Liver (tissue), 9 donors: Measurements from ENCODE around the gene ACSS1. TPM values are rescaled to one million over a fixed set of nuclear protein-coding genes. Genes with fewer than 3 reads are reported as not detected.

ENCODE experiments used
- DNase-seq: peaks from one replicate; pipeline ENCODE4 v3.0.0-alpha.2; 2017; ENCODE audit warnings: low spot score
- H3K27ac ChIP-seq, 2 donors: one replicate each; pipeline ENCODE4 v1.7.0; 2013; ENCODE audit warnings: inconsistent platforms in 2 of 2, low read length in 2 of 2, control low read depth in 1 of 2, low read depth in 1 of 2, mild to moderate bottlenecking in 1 of 2
- H3K27me3 ChIP-seq, 4 donors: one replicate each; pipeline versions ENCODE4 v1.6.1 to v1.7.0; 2013; ENCODE audit warnings: low read length in 3 of 4, inconsistent platforms in 1 of 4, mild to moderate bottlenecking in 1 of 4, moderate library complexity in 1 of 4; ENCODE audit not compliant: control insufficient read depth in 4 of 4, insufficient read depth in 4 of 4
- H3K36me3 ChIP-seq, 4 donors: one replicate each; pipeline versions ENCODE4 v1.6.1 to v1.7.0; 2013; ENCODE audit warnings: low read length in 3 of 4, mild to moderate bottlenecking in 3 of 4, low read depth in 1 of 4, moderate library complexity in 1 of 4; ENCODE audit not compliant: control insufficient read depth in 4 of 4, insufficient read depth in 3 of 4
- H3K4me1 ChIP-seq, 4 donors: one replicate each; pipeline versions ENCODE4 v1.6.1 to v1.7.0; 2013; ENCODE audit warnings: low read length in 3 of 4, mild to moderate bottlenecking in 3 of 4, moderate library complexity in 1 of 4; ENCODE audit not compliant: control insufficient read depth in 4 of 4, insufficient read depth in 4 of 4
- H3K4me3 ChIP-seq, 3 donors: one replicate each; pipeline versions ENCODE4 v1.6.1 to v1.7.0; 2013; ENCODE audit warnings: low read length in 3 of 3, control low read depth in 1 of 3, low read depth in 1 of 3, mild to moderate bottlenecking in 1 of 3
- H3K9ac ChIP-seq, 2 donors: one replicate each; pipeline ENCODE4 v1.7.0; 2013; ENCODE audit warnings: low read length in 2 of 2, mild to moderate bottlenecking in 2 of 2, moderate library complexity in 2 of 2, control low read depth in 1 of 2, low read depth in 1 of 2
- H3K9me3 ChIP-seq, 4 donors: one replicate each; pipeline versions ENCODE4 v1.6.1 to v1.7.0; 2013; ENCODE audit warnings: low read length in 3 of 4; ENCODE audit not compliant: control insufficient read depth in 4 of 4
- EGR1 ChIP-seq, 2 donors: IDR thresholded peaks; 2 replicates each; pipeline ENCODE4 v1.6.1; 2016 to 2018; ENCODE audit warnings: antibody characterized with exemption in 2 of 2, low read depth in 2 of 2
- FOXA1 ChIP-seq: IDR thresholded peaks from 2 replicates; pipeline ENCODE4 v1.6.1; 2016; ENCODE audit warnings: antibody characterized with exemption
- FOXA2 ChIP-seq: IDR thresholded peaks from 2 replicates; pipeline ENCODE4 v1.6.1; 2016; ENCODE audit warnings: antibody characterized with exemption
- GABPA ChIP-seq, 2 donors: IDR thresholded peaks in 1 of 2; conservative IDR thresholded peaks in 1 of 2; 2 replicates each; pipeline ENCODE4 v1.6.1; 2016; ENCODE audit warnings: antibody characterized with exemption in 2 of 2, mild to moderate bottlenecking in 1 of 2, moderate library complexity in 1 of 2
- HNF4A ChIP-seq, 2 donors: conservative IDR thresholded peaks; 2 replicates each; pipeline ENCODE4 v1.6.1; 2016; ENCODE audit warnings: antibody characterized with exemption in 2 of 2, mild to moderate bottlenecking in 2 of 2
- JUND ChIP-seq, 2 donors: IDR thresholded peaks; 2 replicates each; pipeline ENCODE4 v1.6.1; 2016; ENCODE audit warnings: antibody characterized with exemption in 2 of 2
- MAX ChIP-seq: IDR thresholded peaks from 2 replicates; pipeline ENCODE4 v1.6.1; 2016; ENCODE audit warnings: antibody characterized with exemption
- NR2F2 ChIP-seq: IDR thresholded peaks from 2 replicates; pipeline ENCODE4 v1.6.1; 2016; ENCODE audit warnings: antibody characterized with exemption
- RAD21 ChIP-seq, 2 donors: IDR thresholded peaks; 2 replicates each; pipeline ENCODE4 v1.6.1; 2016; ENCODE audit warnings: antibody characterized with exemption in 2 of 2, mild to moderate bottlenecking in 2 of 2
- RXRA ChIP-seq, 2 donors: IDR thresholded peaks; 2 replicates each; pipeline ENCODE4 v1.6.1; 2017 to 2018; ENCODE audit warnings: antibody characterized with exemption in 2 of 2, mild to moderate bottlenecking in 1 of 2
- SP1 ChIP-seq: IDR thresholded peaks from 2 replicates; pipeline ENCODE4 v1.6.1; 2018; ENCODE audit warnings: antibody characterized with exemption, mild to moderate bottlenecking
- TAF1 ChIP-seq: conservative IDR thresholded peaks from 2 replicates; pipeline ENCODE4 v1.6.1; 2016; ENCODE audit warnings: antibody characterized with exemption, mild to moderate bottlenecking
- WGBS: extraction: QIAGEN DNeasy Blood & Tissue Kit; methylation state at CpG from one replicate; pipeline ENCODE4 v1.1.7; 2013; 5-methylcytosine and 5-hydroxymethylcytosine counted together
- polyA plus RNA-seq, 2 donors: library from polyadenylated mRNA; stranded (reverse) in 1 of 2; unstranded in 1 of 2; fragments of 200-250 nt in 1 of 2; fragments of >200 nt in 1 of 2; fragmentation: Nextera tagmentation in 1 of 2; extraction: Ambion mirVana in 1 of 2; gene quantifications; one replicate each; pipeline versions ENCODE4 v1.2.1 to v1.2.3, GENCODE V29; 2013 to 2015
- total RNA-seq, 2 donors: library from RNA; depleted of rRNA; stranded (reverse); fragments of >200 nt; gene quantifications; one replicate each; pipeline ENCODE4 v1.2.3, GENCODE V29; 2014
- TF ChIP-seq, protein P1 (sequence below): IDR thresholded peaks from 2 replicates; pipeline ENCODE4 v1.6.1; 2016; ENCODE audit warnings: antibody characterized with exemption
- TF ChIP-seq, protein P2 (sequence below): IDR thresholded peaks from 2 replicates; pipeline ENCODE4 v1.6.1; 2016; ENCODE audit warnings: antibody characterized with exemption
- TF ChIP-seq, protein P3 (sequence below): fragments of 150-350 bp; IDR thresholded peaks from 2 replicates; pipeline ENCODE4 v1.5.1; 2017; ENCODE audit warnings: improper control_type of control experiment, low read depth, low read length; ENCODE audit not compliant: missing input control
- donor health status: healthy.
- donor health status: healthy.
- donor health status: healthy.
- donor health status: healthy.
- donor health status: healthy.

Gene ACSS1
- total and polyA plus RNA-seq, 4 donors = 5.3 to 87.5 (median 22.1) TPM

DNA sequence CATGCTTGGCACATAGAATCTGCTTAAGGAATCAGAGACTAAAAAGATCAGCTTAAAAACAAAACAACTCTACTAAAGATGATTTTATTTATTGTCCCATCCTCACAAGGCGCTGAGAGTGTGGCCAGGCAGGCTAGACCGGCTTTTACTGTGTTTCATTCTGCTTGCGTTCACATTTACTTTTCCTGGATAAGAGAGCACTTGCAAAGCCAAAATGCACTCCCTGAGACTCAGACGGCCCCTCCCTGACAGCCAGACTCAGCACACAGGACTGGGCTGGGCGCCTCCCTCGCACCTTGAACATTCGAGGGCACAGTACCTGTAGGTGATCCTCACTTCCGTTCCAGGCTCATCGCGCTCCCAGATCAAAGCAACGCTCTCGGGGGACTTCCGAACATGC lies 10.2 kb downstream of the ACSS1 start:
- no peaks in the 10 kb centered on the region for H3K27me3 ChIP-seq
- TF ChIP-seq, protein P1, sequence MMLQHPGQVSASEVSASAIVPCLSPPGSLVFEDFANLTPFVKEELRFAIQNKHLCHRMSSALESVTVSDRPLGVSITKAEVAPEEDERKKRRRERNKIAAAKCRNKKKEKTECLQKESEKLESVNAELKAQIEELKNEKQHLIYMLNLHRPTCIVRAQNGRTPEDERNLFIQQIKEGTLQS = no peak
- TF ChIP-seq MAX (no peak), EGR1 (IDR thresholded peaks at IDR 0.05; ENCODE audit: low read depth in 2 of 2) (no peak), FOXA1 (no peak), FOXA2 (no peak), RXRA (IDR thresholded peaks at IDR 0.05) (no peak), JUND (IDR thresholded peaks at IDR 0.05) (no peak)
- H3K4me1 ChIP-seq = peaks cover 22 to 60% (median 44%) of the 10 kb centered on the region in 4 donors
- DNase-seq = no peak
- H3K27ac ChIP-seq = no peak overlapping the region
- no peaks in the 10 kb centered on the region for H3K36me3 ChIP-seq
- no peak overlapping the region for H3K4me3 ChIP-seq
- H3K9me3 ChIP-seq = no peaks in the 10 kb centered on the region
- H3K9ac ChIP-seq = no peak overlapping the region
- 92% methylated on average over 13 of the region's 13 CpGs for WGBS

- peaks cover 23 to 63% (median 49%) of the 10 kb centered on the region in 4 donors for H3K4me1 ChIP-seq
- H3K9ac ChIP-seq = no peak overlapping the region
- H3K27me3 ChIP-seq = no peaks in the 10 kb centered on the region
- TF ChIP-seq, protein P1 = no peak
- TF ChIP-seq HNF4A (conservative IDR thresholded peaks at IDR 0.05) = peak in 1 of 2 donors; percentile 50
- TF ChIP-seq RXRA (IDR thresholded peaks at IDR 0.05) = peak in 1 of 2 donors; percentile 37
- TF ChIP-seq MAX = no peak
- no peak for TF ChIP-seq JUND (IDR thresholded peaks at IDR 0.05)
- H3K9me3 ChIP-seq = no peaks in the 10 kb centered on the region
- DNase-seq = no peak
- H3K27ac ChIP-seq = no peak overlapping the region
- 84% methylated on average over 21 of the region's 21 CpGs for WGBS
- H3K4me3 ChIP-seq = no peak overlapping the region
- H3K36me3 ChIP-seq = no peaks in the 10 kb centered on the region
Observed at GRCh38 chr20:25046736-25047666, 10.9 kb downstream of the ACSS1 start.

- Histone ChIP-seq H3K27me3 (no peaks in the 10 kb centered on the region), H3K27ac (peak overlapping the region; percentile 34 to 68), H3K4me3 (no peak overlapping the region), H3K9me3 (no peaks in the 10 kb centered on the region), H3K4me1 (peaks cover 23 to 64% (median 54%) of the 10 kb centered on the region in 4 donors), H3K9ac (no peak overlapping the region), H3K36me3 (no peaks in the 10 kb centered on the region)
- WGBS = 35% methylated on average over 14 of the region's 14 CpGs
- no peak for DNase-seq
- TF ChIP-seq MAX (no peak), JUND (IDR thresholded peaks at IDR 0.05) (peak in 1 of 2 donors; percentile 51), TAF1 (peak; percentile 19), RAD21 (IDR thresholded peaks at IDR 0.05) (peak; percentile 20 to 57), FOXA1 (peak; percentile 64), GABPA (IDR thresholded peaks at IDR 0.05 in 1 of 2, conservative IDR thresholded peaks at IDR 0.05 in 1 of 2) (peak in 1 of 2 donors; percentile 21), FOXA2 (peak; percentile 26), RXRA (IDR thresholded peaks at IDR 0.05) (peak; percentile 96), NR2F2 (no peak), EGR1 (IDR thresholded peaks at IDR 0.05; ENCODE audit: low read depth in 2 of 2) (peak in 1 of 2 donors; percentile 47), SP1 (peak; percentile 90)
- TF ChIP-seq, protein P2, sequence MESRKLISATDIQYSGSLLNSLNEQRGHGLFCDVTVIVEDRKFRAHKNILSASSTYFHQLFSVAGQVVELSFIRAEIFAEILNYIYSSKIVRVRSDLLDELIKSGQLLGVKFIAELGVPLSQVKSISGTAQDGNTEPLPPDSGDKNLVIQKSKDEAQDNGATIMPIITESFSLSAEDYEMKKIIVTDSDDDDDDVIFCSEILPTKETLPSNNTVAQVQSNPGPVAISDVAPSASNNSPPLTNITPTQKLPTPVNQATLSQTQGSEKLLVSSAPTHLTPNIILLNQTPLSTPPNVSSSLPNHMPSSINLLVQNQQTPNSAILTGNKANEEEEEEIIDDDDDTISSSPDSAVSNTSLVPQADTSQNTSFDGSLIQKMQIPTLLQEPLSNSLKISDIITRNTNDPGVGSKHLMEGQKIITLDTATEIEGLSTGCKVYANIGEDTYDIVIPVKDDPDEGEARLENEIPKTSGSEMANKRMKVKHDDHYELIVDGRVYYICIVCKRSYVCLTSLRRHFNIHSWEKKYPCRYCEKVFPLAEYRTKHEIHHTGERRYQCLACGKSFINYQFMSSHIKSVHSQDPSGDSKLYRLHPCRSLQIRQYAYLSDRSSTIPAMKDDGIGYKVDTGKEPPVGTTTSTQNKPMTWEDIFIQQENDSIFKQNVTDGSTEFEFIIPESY = no peak
- TF ChIP-seq, protein P3, sequence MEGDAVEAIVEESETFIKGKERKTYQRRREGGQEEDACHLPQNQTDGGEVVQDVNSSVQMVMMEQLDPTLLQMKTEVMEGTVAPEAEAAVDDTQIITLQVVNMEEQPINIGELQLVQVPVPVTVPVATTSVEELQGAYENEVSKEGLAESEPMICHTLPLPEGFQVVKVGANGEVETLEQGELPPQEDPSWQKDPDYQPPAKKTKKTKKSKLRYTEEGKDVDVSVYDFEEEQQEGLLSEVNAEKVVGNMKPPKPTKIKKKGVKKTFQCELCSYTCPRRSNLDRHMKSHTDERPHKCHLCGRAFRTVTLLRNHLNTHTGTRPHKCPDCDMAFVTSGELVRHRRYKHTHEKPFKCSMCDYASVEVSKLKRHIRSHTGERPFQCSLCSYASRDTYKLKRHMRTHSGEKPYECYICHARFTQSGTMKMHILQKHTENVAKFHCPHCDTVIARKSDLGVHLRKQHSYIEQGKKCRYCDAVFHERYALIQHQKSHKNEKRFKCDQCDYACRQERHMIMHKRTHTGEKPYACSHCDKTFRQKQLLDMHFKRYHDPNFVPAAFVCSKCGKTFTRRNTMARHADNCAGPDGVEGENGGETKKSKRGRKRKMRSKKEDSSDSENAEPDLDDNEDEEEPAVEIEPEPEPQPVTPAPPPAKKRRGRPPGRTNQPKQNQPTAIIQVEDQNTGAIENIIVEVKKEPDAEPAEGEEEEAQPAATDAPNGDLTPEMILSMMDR = no peak
- TF ChIP-seq, protein P1 = peak; percentile 39
Observed at GRCh38 chr20:25046181-25046641, 11.7 kb downstream of the ACSS1 start.
